CD4-positive, alpha-beta T cell treated with Interleukin-12 subunit alpha and Interleukin-12 subunit beta, for 1 hour (primary cell): ENCODE measurements around the gene FBXL17.

Experiments used
- DNase-seq: peaks from one replicate; pipeline ENCODE4 v3.0.0-alpha.2; 2020

The FBXL17 gene

DNA sequence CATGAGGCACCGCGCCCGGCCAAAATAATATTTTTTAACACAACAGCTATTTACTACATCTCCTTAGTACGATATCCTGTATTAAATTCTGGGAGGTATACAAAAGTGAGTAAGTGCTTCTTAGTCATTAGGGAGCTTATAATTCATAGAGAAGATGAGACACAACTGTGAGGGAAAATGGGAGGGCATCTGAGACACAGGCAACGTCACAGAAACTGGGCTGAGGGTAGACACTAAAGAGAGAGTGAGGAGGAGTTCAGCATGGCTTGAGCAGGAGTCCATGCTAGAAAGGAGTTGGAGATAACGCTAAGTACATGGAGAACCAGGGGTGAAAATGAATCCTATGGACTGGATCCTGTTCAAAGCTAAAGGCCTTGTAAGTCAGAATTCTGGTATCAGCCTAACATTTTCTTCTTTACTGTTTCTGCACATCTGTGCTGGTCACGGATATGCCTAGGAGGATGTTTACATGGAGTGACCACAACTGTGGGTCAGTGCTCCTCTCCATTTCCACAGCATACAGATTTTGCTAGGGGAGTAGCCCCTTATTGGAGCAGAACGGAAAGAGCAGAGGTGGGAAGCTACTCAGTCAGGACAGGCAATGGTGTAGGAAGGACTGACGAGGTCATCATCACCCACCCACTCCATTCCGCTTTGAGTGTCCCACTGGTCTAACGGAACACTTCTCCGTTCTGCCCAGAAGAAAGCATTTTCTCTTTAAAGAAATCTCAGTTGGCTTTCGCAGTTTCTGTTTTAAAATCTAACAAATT lies 400.8 kb downstream of the FBXL17 start:
- no peak for DNase-seq

GRCh38 chr5:107979900-107980299 lies 402.0 kb downstream of the FBXL17 start:
- peak; percentile 17 for DNase-seq

- DNase-seq: no peak
These were observed 402.6 kb downstream of the FBXL17 start for GRCh38 chr5:107979291-107979690.

- no peak for DNase-seq
These were observed 404.3 kb downstream of the FBXL17 start for GRCh38 chr5:107977550-107978071.

DNA sequence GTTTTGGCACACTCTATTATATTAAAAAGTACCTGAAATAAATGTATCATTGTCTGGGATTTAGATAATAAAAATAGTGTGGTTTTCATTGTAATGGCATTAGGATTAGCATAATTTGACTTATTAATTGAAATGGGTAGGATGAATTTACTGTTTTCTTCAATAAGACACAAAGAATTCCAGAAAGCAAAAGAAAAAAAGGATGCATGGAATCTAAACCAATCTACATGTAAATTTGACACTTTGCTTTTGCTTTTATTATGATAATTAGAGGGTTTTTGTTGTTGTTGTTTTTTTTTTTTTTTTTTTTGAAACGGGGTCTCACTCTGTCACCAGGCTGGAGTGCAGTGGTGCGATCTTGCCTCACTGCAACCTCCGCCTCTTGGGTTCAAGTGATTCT lies 406.3 kb downstream of the FBXL17 start:
- DNase-seq: no peak

- no peak for DNase-seq
These were observed 410.1 kb downstream of the FBXL17 start for GRCh38 chr5:107971846-107972245.

DNA sequence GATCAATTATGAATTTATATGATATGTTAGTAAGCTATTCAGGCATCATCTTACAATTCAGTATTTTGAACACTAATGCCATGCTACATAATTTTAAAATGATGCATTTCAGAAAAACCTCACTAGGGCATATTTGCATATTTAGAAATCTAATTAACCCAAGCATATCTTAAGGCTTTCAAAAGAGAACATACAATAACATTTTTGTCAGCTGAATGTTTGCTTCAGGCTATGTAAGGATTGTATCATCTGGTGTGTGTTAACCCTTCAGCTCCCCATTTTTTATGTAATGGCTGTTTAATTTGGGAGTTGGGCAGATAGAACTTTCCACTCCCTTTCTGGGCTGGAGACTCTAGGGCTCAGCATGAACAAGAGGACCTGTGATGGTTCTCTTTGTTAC lies 412.1 kb downstream of the FBXL17 start:
- DNase-seq: no peak

DNA sequence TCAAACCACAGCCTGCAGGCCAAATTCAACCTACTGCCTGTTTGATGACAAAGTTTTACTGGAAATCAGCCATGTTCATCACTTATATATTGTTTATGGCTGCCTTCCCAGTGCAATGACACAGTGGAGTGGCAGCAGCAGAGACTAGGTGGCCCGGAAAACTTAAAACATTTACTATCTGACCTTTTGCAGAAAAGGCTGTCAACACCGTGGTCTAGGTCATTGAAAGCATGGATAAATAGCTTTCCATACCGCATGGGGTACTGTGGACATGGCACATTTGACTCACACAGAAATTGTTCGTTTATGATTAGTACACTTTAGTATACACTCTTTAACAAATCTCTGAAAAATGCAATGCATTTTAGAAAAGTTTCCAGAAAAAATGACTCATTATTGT lies 412.9 kb downstream of the FBXL17 start:
- DNase-seq: no peak

- no peak for DNase-seq
These were observed 413.5 kb downstream of the FBXL17 start for GRCh38 chr5:107968406-107968843.

GRCh38 chr5:107966201-107966600 lies 415.7 kb downstream of the FBXL17 start:
- no peak for DNase-seq

GRCh38 chr5:107964722-107965121 lies 417.2 kb downstream of the FBXL17 start:
- DNase-seq: no peak

DNA sequence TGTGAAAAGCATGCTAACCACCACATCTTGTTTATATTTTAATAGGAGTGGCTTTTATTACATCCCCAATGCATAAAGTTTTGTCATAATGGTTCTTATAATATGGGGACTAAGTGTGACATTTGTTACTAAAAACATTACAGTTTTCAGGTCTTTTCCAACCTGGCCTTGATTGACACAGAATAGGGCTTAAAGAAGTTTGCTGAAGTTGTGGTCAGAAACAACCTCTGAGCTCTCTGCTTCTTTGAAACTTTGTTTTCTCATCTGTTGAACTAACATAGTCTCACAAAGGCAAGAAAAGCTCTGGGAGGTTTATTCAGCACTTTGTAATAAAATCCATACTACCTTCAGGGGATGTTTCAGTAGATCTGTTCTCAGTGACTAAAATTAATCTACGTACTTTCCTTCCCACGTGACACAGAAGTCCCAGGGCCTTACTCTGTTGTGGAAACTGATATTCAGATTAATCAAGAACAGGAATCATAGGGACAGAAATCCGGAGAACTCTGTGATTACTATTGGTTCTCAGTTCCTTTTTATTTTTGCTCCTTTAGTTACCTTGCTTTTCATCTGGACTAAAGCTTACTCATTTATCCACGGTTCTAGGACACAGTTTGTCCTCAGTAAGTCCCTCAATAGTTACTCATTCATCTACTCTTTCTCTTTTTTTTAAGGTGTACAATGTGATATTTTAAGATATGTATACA lies 422.2 kb downstream of the FBXL17 start:
- no peak for DNase-seq

GRCh38 chr5:107958861-107959260 lies 423.0 kb downstream of the FBXL17 start:
- no peak for DNase-seq

DNA sequence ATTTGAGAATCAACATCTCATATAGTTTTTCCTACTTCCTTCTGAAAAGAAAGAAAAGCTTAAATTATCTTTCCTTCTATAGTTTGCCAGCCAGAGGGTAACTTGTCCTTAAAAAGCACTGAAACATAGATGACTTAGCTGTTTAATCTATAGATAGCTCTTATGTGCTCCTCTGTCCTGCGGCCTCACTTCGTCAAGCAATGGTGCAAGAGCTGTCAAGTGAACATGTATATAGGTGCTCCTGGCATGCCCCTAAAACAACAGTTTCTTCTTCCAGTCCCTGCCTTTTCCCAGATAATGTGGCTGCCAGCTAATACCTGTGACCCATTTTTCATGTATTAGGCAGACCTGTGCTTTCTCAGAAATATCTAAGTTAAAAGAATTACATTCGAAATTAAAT lies 423.5 kb downstream of the FBXL17 start:
- no peak for DNase-seq

DNA sequence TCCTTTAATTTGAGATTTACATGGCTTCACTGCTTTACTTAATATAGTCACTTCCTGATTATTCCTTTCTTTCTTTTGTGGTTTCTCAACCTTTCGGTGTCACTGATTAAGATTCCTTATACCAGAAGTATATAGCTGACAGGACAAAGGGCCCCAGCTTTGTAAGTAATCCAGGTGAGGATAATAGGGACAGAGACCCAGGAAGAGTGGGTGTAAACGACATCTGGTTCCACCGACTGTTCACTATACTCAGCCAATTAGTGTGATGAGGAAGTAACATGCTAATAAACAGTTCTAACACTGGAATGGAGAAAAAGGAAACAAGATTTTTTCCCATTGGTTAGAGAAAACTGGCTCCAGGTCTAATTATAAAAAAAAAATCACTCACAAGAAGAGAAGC lies 424.8 kb downstream of the FBXL17 start:
- DNase-seq: no peak

- no peak for DNase-seq
These were observed 426.6 kb downstream of the FBXL17 start for GRCh38 chr5:107955321-107955720.

GRCh38 chr5:107954254-107954653 lies 427.6 kb downstream of the FBXL17 start:
- DNase-seq: no peak

- no peak for DNase-seq
These were observed 429.4 kb downstream of the FBXL17 start for GRCh38 chr5:107952450-107952849.

DNA sequence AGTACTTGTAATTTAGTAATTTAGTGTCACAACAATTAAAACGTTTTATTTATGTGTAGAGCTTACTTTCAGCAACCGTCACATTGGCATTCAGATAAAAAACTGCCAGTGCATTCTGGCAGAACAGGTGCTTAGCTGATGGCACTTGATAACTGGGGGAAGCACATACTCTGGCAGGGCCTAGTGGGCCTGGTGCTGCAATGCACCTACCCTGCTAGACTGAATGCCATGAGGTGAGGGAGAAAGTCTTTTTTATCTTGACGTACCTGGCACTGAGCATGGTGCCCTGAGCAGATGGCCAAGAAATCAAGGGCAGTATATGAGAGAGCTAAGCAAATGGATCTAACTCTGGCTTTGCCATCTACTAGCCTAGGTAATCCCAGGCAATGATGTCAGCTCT lies 430.6 kb downstream of the FBXL17 start:
- no peak for DNase-seq

DNA sequence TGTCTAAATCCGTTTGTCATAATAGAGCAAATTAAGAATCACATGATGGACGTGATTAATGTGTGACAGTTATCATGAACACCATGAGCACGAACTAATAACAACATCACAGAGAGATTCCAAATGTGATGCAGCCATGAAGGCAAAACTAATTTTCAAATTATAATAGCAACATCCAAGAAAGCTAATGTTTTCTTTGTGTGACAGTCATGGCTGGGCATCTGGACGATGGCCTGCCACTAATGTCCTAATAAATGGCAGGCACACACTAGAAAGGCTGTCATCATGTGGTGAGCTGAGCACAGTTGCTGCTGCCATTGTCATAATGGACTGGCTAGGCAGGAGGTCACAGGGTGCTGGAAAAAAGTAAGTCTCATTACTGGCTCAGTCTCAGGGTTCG lies 431.1 kb downstream of the FBXL17 start:
- no peak for DNase-seq

DNA sequence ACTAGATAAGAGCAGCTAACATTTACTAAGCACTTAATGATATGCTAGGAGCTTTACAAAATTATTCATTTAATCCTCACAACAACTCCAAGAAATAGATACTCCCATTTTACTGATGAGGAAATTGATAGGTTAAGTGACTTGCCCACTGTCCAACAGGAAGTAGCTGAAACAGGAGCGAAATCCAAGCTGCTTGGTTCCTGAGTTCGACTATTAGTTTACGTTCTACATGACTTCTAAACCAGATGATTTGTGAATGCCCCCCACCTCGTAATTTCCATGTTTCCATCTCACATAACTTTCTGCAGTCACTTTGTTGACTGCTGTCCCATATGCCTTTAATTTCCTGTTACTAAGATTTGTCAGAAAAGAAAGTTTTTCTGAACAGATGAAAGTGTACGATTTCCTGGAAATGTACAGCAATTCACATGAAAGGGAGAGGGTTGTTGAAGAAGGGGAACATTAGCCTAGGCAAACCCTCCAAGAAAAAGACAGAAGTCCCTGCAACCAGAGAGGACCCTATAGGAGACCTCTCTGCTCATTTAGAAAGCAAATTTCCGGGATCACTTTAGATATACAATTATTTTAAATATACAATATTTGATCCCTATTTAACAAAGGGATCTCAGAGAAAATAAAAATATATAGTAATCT lies 432.1 kb downstream of the FBXL17 start:
- no peak for DNase-seq

GRCh38 chr5:107948377-107948776 lies 433.5 kb downstream of the FBXL17 start:
- DNase-seq: no peak

DNA sequence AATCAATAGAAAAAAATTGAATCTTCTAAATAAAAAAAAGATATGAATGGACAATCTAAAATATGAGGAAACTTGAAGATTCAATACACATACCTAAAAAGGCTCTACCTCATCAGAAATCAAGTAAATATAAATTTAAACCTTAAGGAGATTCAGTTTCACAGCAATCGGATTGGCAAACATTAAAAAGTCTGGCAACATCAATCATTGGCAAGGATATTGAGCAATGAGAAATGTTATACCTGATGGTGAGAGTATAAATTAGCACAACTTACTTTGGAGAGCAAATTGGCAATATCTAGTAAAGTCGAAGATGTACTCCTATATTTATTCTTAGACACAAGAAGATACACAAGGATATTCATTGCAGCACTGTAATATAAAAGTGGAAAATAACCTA lies 436.8 kb downstream of the FBXL17 start:
- no peak for DNase-seq

DNA sequence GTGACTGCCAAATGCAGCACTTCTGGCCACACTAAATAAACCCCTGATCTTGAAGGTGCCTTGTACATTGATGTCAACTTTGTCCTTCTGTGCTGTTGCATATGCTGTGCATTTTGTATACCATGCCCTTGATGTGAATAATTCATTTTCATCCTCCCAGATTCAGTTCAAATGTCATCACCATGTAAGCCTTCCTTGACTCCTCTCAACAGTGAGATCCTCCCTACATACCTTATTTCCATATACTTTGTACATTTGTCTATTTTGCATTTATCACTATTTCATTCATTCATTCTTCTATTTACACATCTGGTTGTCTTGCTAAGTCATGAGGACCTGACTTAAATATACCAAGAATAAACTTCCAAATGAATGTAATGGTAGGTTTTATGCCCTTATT lies 438.0 kb downstream of the FBXL17 start:
- no peak for DNase-seq
